Measurements from ENCODE around the gene CD9.
"Not testable (repeated sequence)": the region's sequence is repeated elsewhere in the genome, so short reads cannot be mapped to it uniquely, and the experiment has no call there.

Gene CD9

GRCh38 chr12:6200256-6201212 lies at the start of gene CD9:
TSS of gene CD9 (plus strand) at chr12:6200400. CDS start at chr12:6200500, 100 bp downstream.
- DNase-seq: peak; percentile 53

- no peak for DNase-seq
Observed at GRCh38 chr12:6154730-6155459, 45.3 kb upstream of the CD9 start.

GRCh38 chr12:6157482-6157881 lies 42.7 kb upstream of the CD9 start:
- no peak for DNase-seq

GRCh38 chr12:6158255-6158654 lies 41.9 kb upstream of the CD9 start:
- DNase-seq: no peak

GRCh38 chr12:6158749-6159148 lies 41.5 kb upstream of the CD9 start:
- DNase-seq: no peak

- not testable (repeated sequence) for DNase-seq
Observed at GRCh38 chr12:6159166-6160011, 40.8 kb upstream of the CD9 start.

- DNase-seq: not testable (repeated sequence)
Observed at GRCh38 chr12:6160049-6160649, 40.1 kb upstream of the CD9 start.

GRCh38 chr12:6161124-6161882 lies 38.9 kb upstream of the CD9 start:
- DNase-seq: no peak

GRCh38 chr12:6163416-6164060 lies 36.7 kb upstream of the CD9 start:
- DNase-seq: no peak

GRCh38 chr12:6165395-6165794 lies 34.8 kb upstream of the CD9 start:
- no peak for DNase-seq

GRCh38 chr12:6166808-6167207 lies 33.4 kb upstream of the CD9 start:
- no peak for DNase-seq

GRCh38 chr12:6167327-6168280 lies 32.6 kb upstream of the CD9 start:
- peak; percentile 40 for DNase-seq

GRCh38 chr12:6171409-6172015 lies 28.7 kb upstream of the CD9 start:
- no peak for DNase-seq

- no peak for DNase-seq
Observed at GRCh38 chr12:6172086-6172485, 28.1 kb upstream of the CD9 start.

GRCh38 chr12:6172862-6173261 lies 27.3 kb upstream of the CD9 start:
- no peak for DNase-seq

GRCh38 chr12:6177642-6178358 lies 22.4 kb upstream of the CD9 start:
- DNase-seq: no peak

- no peak for DNase-seq
Observed at GRCh38 chr12:6178981-6179761, 21.0 kb upstream of the CD9 start.
